ENCODE results near the gene HBA1. TPM values are rescaled to one million over a fixed set of nuclear protein-coding genes. Genes with fewer than 3 reads are reported as not detected.
"Not testable (repeated sequence)": the region's sequence is repeated elsewhere in the genome, so short reads cannot be mapped to it uniquely, and the experiment has no call there.

The HBA1 gene
- 1,000 to 10,000 TPM in 1 of 4 donors, 100 to 1,000 TPM in 1, 10 to 100 TPM in 2; 22.5 to 1,513 (median 169) TPM for total RNA-seq
- polyA plus RNA-seq, result 10 to 100 TPM in 1 of 3 donors, 1 to 10 TPM in 2; 6.1 to 10.3 (median 8.2) TPM
- long read RNA-seq, donor 1, transcript HBA1-201 (3 exons, 577 nt), result major isoform, 87 of 109 reads
- long read RNA-seq, donor 1, transcript HBA1-203 (2 exons, 674 nt), result minor isoform, 16 of 109 reads
- long read RNA-seq, donor 1, partial matches to known transcripts, result 0 of 109 reads
- long read RNA-seq, donor 1, other reads (novel, unspliced or antisense), result 4 of 109 reads
- long read RNA-seq, donor 2, partial matches to known transcripts, result 0 of 4 reads
- long read RNA-seq, donor 2, other reads (novel, unspliced or antisense), result 0 of 4 reads

DNA sequence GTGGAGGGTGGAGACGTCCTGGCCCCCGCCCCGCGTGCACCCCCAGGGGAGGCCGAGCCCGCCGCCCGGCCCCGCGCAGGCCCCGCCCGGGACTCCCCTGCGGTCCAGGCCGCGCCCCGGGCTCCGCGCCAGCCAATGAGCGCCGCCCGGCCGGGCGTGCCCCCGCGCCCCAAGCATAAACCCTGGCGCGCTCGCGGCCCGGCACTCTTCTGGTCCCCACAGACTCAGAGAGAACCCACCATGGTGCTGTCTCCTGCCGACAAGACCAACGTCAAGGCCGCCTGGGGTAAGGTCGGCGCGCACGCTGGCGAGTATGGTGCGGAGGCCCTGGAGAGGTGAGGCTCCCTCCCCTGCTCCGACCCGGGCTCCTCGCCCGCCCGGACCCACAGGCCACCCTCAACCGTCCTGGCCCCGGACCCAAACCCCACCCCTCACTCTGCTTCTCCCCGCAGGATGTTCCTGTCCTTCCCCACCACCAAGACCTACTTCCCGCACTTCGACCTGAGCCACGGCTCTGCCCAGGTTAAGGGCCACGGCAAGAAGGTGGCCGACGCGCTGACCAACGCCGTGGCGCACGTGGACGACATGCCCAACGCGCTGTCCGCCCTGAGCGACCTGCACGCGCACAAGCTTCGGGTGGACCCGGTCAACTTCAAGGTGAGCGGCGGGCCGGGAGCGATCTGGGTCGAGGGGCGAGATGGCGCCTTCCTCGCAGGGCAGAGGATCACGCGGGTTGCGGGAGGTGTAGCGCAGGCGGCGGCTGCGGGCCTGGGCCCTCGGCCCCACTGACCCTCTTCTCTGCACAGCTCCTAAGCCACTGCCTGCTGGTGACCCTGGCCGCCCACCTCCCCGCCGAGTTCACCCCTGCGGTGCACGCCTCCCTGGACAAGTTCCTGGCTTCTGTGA, at the start of gene HBA1:
HBA1 (plus strand) TSS at position 204 of the 906 bp plus-strand sequence; CDS start at position 241, 37 bp downstream.
- DNase-seq; H3K36me3 ChIP-seq (ENCODE audit: insufficient read depth in 1 of 2, low read depth in 1 of 2); H3K4me3 ChIP-seq; H3K27ac ChIP-seq; H3K9me3 ChIP-seq; intact Hi-C loops (cut with DNase I): not testable (repeated sequence)
- peaks cover 0 to 68% (median 31%) of the 10 kb centered on the region in 3 donors for H3K27me3 ChIP-seq (ENCODE audit: insufficient read depth in 3 of 3, low read length in 2 of 3)
- WGBS, 3 donors, result 1 to 6% (median 4%) methylated on average over 18 to 37 of the region's 88 CpGs
- peak in 2 of 4 donors; percentile 20 to 28 for ATAC-seq
- peaks cover 11% of the 10 kb centered on the region for H3K4me1 ChIP-seq

GRCh38 chr16:129075-129474, 47.4 kb upstream of the HBA1 start:
- WGBS, 3 donors, result 91 to 97% (median 92%) methylated on average over 2 of the region's 2 CpGs
- TF ChIP-seq CTCF (IDR thresholded peaks at IDR 0.05), result no peak

GRCh38 chr16:130533-131173, 45.8 kb upstream of the HBA1 start:
- H3K27me3 ChIP-seq (ENCODE audit: insufficient read depth in 3 of 3, low read length in 2 of 3), result no peaks in the 10 kb centered on the region
- no peak overlapping the region for H3K27ac ChIP-seq
- TF ChIP-seq CTCF (IDR thresholded peaks at IDR 0.05), result no peak
- H3K36me3 ChIP-seq (ENCODE audit: insufficient read depth in 1 of 2, low read depth in 1 of 2), result peaks cover 0 to 7% of the 10 kb centered on the region in 2 donors
- H3K4me1 ChIP-seq, result peaks cover under 1% of the 10 kb centered on the region
- WGBS, 3 donors, result 94 to 97% (median 96%) methylated on average over 15 of the region's 15 CpGs
- no peaks in the 10 kb centered on the region for H3K9me3 ChIP-seq
- ATAC-seq, result no peak
- H3K4me3 ChIP-seq, result no peak overlapping the region
- DNase-seq, result no peak
- intact Hi-C loops (cut with DNase I), result no loop called here

More at GRCh38 chr16:129075-129474, 47.4 kb upstream of the HBA1 start:
- no peaks in the 10 kb centered on the region for H3K4me1 ChIP-seq
- no peak overlapping the region for H3K4me3 ChIP-seq
- no peaks in the 10 kb centered on the region for H3K27me3 ChIP-seq (ENCODE audit: insufficient read depth in 3 of 3, low read length in 2 of 3)
- H3K9me3 ChIP-seq, result no peaks in the 10 kb centered on the region
- H3K27ac ChIP-seq, result no peak overlapping the region
- ATAC-seq (no peak), DNase-seq (no peak)
- intact Hi-C loops (cut with DNase I), result no loop called here
- H3K36me3 ChIP-seq (ENCODE audit: insufficient read depth in 1 of 2, low read depth in 1 of 2), result peaks cover 0 to 7% of the 10 kb centered on the region in 2 donors

- intact Hi-C loops (cut with DNase I), result no loop called here
- peaks cover 5% of the 10 kb centered on the region for H3K4me1 ChIP-seq
- 87 to 92% (median 91%) methylated on average over 7 of the region's 7 CpGs for WGBS, 3 donors
- no peaks in the 10 kb centered on the region for H3K9me3 ChIP-seq
- H3K4me3 ChIP-seq, result no peak overlapping the region
- DNase-seq (peak in 1 of 2 donors; percentile 6), ATAC-seq (no peak)
- no peaks in the 10 kb centered on the region for H3K27me3 ChIP-seq (ENCODE audit: insufficient read depth in 3 of 3, low read length in 2 of 3)
- H3K36me3 ChIP-seq (ENCODE audit: insufficient read depth in 1 of 2, low read depth in 1 of 2), result peaks cover 0 to 7% of the 10 kb centered on the region in 2 donors
- no peak overlapping the region for H3K27ac ChIP-seq
- no peak for TF ChIP-seq CTCF (IDR thresholded peaks at IDR 0.05)
Measured at GRCh38 chr16:132120-132519, 44.4 kb upstream of the HBA1 start.

Measured in psoas muscle (tissue), 8 donors.